GM12873 (cell line): ENCODE results near the gene MARVELD3.

Source experiments
- CTCF ChIP-seq: IDR thresholded peaks from 2 replicates; pipeline ENCODE4 v1.5.1; 2012; ENCODE audit warnings: low read depth, mild to moderate bottlenecking, moderate library complexity, low read length, control low read depth; ENCODE audit not compliant: insufficient read depth; ENCODE audit errors: missing control alignments

Gene MARVELD3

GRCh38 chr16:71670537-71670936 lies 44.6 kb downstream of the MARVELD3 start:
- TF ChIP-seq CTCF = no peak

GRCh38 chr16:71671165-71671564 lies 45.2 kb downstream of the MARVELD3 start:
- TF ChIP-seq CTCF = no peak

GRCh38 chr16:71672125-71672524 lies 46.1 kb downstream of the MARVELD3 start:
- no peak for TF ChIP-seq CTCF

GRCh38 chr16:71672803-71673581 lies 47.0 kb downstream of the MARVELD3 start:
- no peak for TF ChIP-seq CTCF

- TF ChIP-seq CTCF = no peak
Observed at GRCh38 chr16:71673582-71673973, 47.6 kb downstream of the MARVELD3 start.

GRCh38 chr16:71674229-71674628 lies 48.2 kb downstream of the MARVELD3 start:
- no peak for TF ChIP-seq CTCF

GRCh38 chr16:71675380-71675779 lies 49.4 kb downstream of the MARVELD3 start:
- no peak for TF ChIP-seq CTCF
